Measurements from ENCODE around the gene KDM2A.
"Not testable (repeated sequence)": the region's sequence is repeated elsewhere in the genome, so short reads cannot be mapped to it uniquely, and the experiment has no call there.

GRCh38 chr11:67234571-67234970 lies 115.5 kb downstream of the KDM2A start:
- not testable (repeated sequence) for TF ChIP-seq TEAD2 (CRISPR knock-in tag; IDR thresholded peaks at IDR 0.05); HDAC6 (IDR thresholded peaks at IDR 0.05; ENCODE audit: low read depth, low read length); CTCF (CRISPR knock-in tag; IDR thresholded peaks at IDR 0.05); ZBTB21 (CRISPR knock-in tag; IDR thresholded peaks at IDR 0.05); JUN (CRISPR knock-in tag; IDR thresholded peaks at IDR 0.05)
